GM12878 (cell line): ENCODE data around the gene PCARE. TPM values are rescaled to one million over a fixed set of nuclear protein-coding genes. Genes with fewer than 3 reads are reported as not detected.

Source experiments
- KDM1A ChIP-seq: fragments of 200-600 bp; sonication (generic); IDR thresholded peaks from 2 replicates; pipeline ENCODE4 v1.6.1; 2016; ENCODE audit warnings: borderline replicate concordance
- MEF2A ChIP-seq: IDR thresholded peaks from 2 replicates; pipeline ENCODE4 v1.6.1; 2011; ENCODE audit warnings: low read depth, mild to moderate bottlenecking, low read length, moderate library complexity; ENCODE audit not compliant: insufficient read depth
- POLR2A ChIP-seq: IDR thresholded peaks from 2 replicates; pipeline ENCODE4 v1.6.1; 2011; ENCODE audit warnings: low read depth, mild to moderate bottlenecking, low read length
- RAD21 ChIP-seq: IDR thresholded peaks from 2 replicates; pipeline ENCODE4 v1.6.1; 2011; ENCODE audit warnings: mild to moderate bottlenecking, low read depth, low read length, moderate library complexity; ENCODE audit not compliant: insufficient read depth
- RUNX3 ChIP-seq: IDR thresholded peaks from 2 replicates; pipeline ENCODE4 v1.6.1; 2012; ENCODE audit warnings: low read length, inconsistent platforms
- TAF1 ChIP-seq: IDR thresholded peaks from 2 replicates; pipeline ENCODE4 v1.6.1; 2011; ENCODE audit warnings: mild to moderate bottlenecking, low read depth, low read length, borderline replicate concordance
- TBL1XR1 ChIP-seq: IDR thresholded peaks from 2 replicates; pipeline ENCODE4 v1.6.1; 2012; ENCODE audit warnings: low read depth, low read length, improper control_type of control experiment
- ZNF207 ChIP-seq: fragments of 450-650 bp; IDR thresholded peaks from 2 replicates; pipeline ENCODE4 v1.6.1; 2014; ENCODE audit warnings: antibody characterized with exemption, mild to moderate bottlenecking, borderline replicate concordance
- polyA plus RNA-seq, 11 experiments: library from polyadenylated mRNA; depleted of rRNA in 4 of 11; unstranded in 6 of 11; stranded (reverse) in 5 of 11; fragments of >200 nt; fragmentation: Nextera tagmentation in 4 of 11; fragmentation: Illumina TruSeq in 1 of 11; extraction: Ambion mirVana in 4 of 11; extraction: Trizol in 1 of 11; gene quantifications; 1 replicate in 1 of 11; 2 replicates in 10 of 11; pipeline versions ENCODE4 v1.2.1 to v1.2.3, GENCODE V29; 2011 to 2016; ENCODE audit warnings: inconsistent platforms in 2 of 11, missing spikeins in 2 of 11, low read depth in 1 of 11
- total RNA-seq, 4 experiments: library from RNA; depleted of rRNA in 3 of 4; stranded (reverse); fragments of >200 nt in 3 of 4; fragmentation: Illumina TruSeq in 1 of 4; extraction: Trizol in 1 of 4; gene quantifications; 2 replicates each; pipeline versions ENCODE4 v1.2.1 to v1.2.3, GENCODE V29; 2013 to 2021
- TF ChIP-seq, protein P1 (sequence below): fragments of 450-650 bp; IDR thresholded peaks from 2 replicates; pipeline ENCODE4 v1.6.1; 2016; ENCODE audit warnings: mild to moderate bottlenecking
- TF ChIP-seq, protein P2 (sequence below): fragments of 450-650 bp; formaldehyde crosslinking; IDR thresholded peaks from 2 replicates; pipeline ENCODE4 v1.4.0; 2020; ENCODE audit warnings: mild to moderate bottlenecking, moderate library complexity

PCARE gene
- total and polyA plus RNA-seq, 10 of the 15 experiments (the other 5 are each of a cell fraction or from before 2014, with no cell fraction given), result 0.04 to 0.08 (median 0.06) TPM; not detected in 5

GRCh38 chr2:29079887-29080286 is 5.6 kb upstream of the PCARE start (continued):
- TF ChIP-seq, protein P1, sequence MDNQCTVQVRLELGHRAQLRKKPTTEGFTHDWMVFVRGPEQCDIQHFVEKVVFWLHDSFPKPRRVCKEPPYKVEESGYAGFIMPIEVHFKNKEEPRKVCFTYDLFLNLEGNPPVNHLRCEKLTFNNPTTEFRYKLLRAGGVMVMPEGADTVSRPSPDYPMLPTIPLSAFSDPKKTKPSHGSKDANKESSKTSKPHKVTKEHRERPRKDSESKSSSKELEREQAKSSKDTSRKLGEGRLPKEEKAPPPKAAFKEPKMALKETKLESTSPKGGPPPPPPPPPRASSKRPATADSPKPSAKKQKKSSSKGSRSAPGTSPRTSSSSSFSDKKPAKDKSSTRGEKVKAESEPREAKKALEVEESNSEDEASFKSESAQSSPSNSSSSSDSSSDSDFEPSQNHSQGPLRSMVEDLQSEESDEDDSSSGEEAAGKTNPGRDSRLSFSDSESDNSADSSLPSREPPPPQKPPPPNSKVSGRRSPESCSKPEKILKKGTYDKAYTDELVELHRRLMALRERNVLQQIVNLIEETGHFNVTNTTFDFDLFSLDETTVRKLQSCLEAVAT, result no peak
- TF ChIP-seq MEF2A (no peak), ZNF207 (no peak), KDM1A (no peak), RUNX3 (no peak), RAD21 (no peak), TBL1XR1 (no peak), TAF1 (no peak), POLR2A (no peak)
- TF ChIP-seq, protein P2, sequence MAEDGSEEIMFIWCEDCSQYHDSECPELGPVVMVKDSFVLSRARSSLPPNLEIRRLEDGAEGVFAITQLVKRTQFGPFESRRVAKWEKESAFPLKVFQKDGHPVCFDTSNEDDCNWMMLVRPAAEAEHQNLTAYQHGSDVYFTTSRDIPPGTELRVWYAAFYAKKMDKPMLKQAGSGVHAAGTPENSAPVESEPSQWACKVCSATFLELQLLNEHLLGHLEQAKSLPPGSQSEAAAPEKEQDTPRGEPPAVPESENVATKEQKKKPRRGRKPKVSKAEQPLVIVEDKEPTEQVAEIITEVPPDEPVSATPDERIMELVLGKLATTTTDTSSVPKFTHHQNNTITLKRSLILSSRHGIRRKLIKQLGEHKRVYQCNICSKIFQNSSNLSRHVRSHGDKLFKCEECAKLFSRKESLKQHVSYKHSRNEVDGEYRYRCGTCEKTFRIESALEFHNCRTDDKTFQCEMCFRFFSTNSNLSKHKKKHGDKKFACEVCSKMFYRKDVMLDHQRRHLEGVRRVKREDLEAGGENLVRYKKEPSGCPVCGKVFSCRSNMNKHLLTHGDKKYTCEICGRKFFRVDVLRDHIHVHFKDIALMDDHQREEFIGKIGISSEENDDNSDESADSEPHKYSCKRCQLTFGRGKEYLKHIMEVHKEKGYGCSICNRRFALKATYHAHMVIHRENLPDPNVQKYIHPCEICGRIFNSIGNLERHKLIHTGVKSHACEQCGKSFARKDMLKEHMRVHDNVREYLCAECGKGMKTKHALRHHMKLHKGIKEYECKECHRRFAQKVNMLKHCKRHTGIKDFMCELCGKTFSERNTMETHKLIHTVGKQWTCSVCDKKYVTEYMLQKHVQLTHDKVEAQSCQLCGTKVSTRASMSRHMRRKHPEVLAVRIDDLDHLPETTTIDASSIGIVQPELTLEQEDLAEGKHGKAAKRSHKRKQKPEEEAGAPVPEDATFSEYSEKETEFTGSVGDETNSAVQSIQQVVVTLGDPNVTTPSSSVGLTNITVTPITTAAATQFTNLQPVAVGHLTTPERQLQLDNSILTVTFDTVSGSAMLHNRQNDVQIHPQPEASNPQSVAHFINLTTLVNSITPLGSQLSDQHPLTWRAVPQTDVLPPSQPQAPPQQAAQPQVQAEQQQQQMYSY (CRISPR knock-in tag), result no peak
